ENCODE data around the gene MISP.

DNA sequence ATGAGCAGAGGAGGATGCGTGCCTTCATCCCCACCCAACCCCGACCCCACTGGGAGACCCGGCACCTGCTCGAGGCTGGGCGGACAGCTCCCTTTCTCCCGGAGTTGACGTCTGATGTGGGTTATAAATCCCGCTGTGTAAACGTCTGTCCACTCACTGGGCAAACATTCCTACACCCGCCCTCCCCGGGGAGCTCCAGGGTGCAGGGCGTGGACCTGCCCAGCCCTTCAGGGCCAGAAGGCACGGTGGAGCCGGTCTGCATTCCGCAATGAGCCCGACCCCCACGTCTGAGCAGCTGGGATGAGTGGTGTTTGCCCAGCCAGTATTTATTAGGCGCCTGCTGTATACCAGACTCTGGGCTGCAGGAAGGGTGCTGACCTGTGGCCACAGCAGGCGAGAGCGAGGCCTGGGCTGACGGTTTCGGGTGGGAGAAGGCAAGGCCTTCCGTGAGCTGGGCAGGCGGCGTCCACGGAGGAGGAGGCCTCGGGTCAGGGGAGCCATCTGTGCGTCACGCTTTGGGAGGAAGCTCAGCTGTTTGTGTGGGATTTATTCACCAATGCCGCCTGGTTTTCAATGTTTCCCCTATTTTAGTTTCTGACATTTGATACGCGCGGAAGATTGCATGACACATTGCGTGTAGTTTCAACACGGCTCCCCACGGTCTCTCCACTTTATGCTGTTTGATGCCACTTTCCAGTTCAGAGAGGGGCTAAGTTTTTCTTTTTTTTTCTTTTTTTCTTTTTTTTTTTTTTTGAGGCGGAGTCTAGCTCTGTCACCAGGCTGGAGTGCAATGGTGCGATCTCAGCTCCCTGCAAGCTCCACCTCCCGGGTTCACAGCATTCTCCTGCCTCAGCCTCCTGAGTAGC is 2.0 kb downstream of the MISP start:
- TF ChIP-seq CTCF (conservative IDR thresholded peaks at IDR 0.05; ENCODE audit: low read depth, low read length): no peak
- no peak for TF ChIP-seq RCOR1 (IDR thresholded peaks at IDR 0.05; ENCODE audit: insufficient replicate concordance, low read length)
- no peak for TF ChIP-seq POLR2A (IDR thresholded peaks at IDR 0.05; ENCODE audit: low read depth, low read length)
- TF ChIP-seq, protein P1, sequence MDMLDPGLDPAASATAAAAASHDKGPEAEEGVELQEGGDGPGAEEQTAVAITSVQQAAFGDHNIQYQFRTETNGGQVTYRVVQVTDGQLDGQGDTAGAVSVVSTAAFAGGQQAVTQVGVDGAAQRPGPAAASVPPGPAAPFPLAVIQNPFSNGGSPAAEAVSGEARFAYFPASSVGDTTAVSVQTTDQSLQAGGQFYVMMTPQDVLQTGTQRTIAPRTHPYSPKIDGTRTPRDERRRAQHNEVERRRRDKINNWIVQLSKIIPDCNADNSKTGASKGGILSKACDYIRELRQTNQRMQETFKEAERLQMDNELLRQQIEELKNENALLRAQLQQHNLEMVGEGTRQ (IDR thresholded peaks at IDR 0.05; ENCODE audit: low read depth, low read length): 0 out of 2 replicates have a peak, but pooled peaks have one; percentile 11
- TF ChIP-seq CHD1 (IDR thresholded peaks at IDR 0.05; ENCODE audit: low read depth, low read length): no peak
- TF ChIP-seq, protein P2, sequence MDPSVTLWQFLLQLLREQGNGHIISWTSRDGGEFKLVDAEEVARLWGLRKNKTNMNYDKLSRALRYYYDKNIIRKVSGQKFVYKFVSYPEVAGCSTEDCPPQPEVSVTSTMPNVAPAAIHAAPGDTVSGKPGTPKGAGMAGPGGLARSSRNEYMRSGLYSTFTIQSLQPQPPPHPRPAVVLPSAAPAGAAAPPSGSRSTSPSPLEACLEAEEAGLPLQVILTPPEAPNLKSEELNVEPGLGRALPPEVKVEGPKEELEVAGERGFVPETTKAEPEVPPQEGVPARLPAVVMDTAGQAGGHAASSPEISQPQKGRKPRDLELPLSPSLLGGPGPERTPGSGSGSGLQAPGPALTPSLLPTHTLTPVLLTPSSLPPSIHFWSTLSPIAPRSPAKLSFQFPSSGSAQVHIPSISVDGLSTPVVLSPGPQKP (IDR thresholded peaks at IDR 0.05; ENCODE audit: borderline replicate concordance, low read depth, low read length): no peak
- no peak for TF ChIP-seq SMC3 (IDR thresholded peaks at IDR 0.05; ENCODE audit: low read depth, low read length)
- no peak; the same call in 1 of the 2 replicates for TF ChIP-seq RFX5 (IDR thresholded peaks at IDR 0.05; ENCODE audit: low read depth, low read length)
- TF ChIP-seq MXI1 (IDR thresholded peaks at IDR 0.05; ENCODE audit: borderline replicate concordance, low read depth, low read length): no peak
- TF ChIP-seq MAFK (IDR thresholded peaks at IDR 0.05; ENCODE audit: low read depth, low read length): no peak
- no peak for TF ChIP-seq MAZ (IDR thresholded peaks at IDR 0.05; ENCODE audit: borderline replicate concordance, low read depth, low read length)
- TF ChIP-seq FOS (IDR thresholded peaks at IDR 0.05; ENCODE audit: low read depth, low read length): peak; percentile 45; the same call in 1 of the 2 replicates
- TF ChIP-seq CEBPB (IDR thresholded peaks at IDR 0.05; ENCODE audit: low read depth, low read length): peak; percentile 74
- no peak for TF ChIP-seq BHLHE40 (IDR thresholded peaks at IDR 0.05; ENCODE audit: low read depth, low read length)
